ENCODE results near the gene CSH2. TPM values are rescaled to one million over a fixed set of nuclear protein-coding genes. Genes with fewer than 3 reads are reported as not detected.
"Not testable (repeated sequence)": the region's sequence is repeated elsewhere in the genome, so short reads cannot be mapped to it uniquely, and the experiment has no call there.

CSH2 gene
- not detected for total RNA-seq

DNA sequence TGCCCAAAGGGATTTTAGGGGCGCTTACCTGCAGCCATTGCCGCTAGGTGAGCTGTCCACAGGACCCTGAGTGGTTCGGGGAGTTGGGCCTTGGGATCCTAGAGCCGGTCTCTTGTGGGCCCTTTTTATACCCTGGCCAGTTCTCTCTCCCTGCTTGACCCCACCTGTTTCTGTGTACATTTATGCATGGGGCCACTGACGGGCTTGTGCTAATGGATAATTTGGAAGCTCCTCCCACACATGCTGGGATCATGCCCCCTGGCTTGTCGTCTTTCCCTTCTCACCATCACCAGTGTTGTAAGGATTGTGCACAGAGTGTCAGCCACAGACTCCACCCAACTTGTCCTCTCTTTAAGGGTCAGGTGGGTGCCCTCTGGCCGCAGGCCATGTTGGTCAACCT, at the start of gene CSH2:
Gene CSH2, minus strand, starts transcription at position 101 of the 400 bp plus-strand sequence. Its CDS starts 63 bp downstream, at position 38.
- H3K4me3 ChIP-seq; H3K27me3 ChIP-seq (replicated peaks; ENCODE audit: insufficient read depth); H3K4me1 ChIP-seq (replicated peaks); intact Hi-C loops (cut with DNase I); H3K9me3 ChIP-seq; DNase-seq (ENCODE audit: low spot score); H3K36me3 ChIP-seq; H3K27ac ChIP-seq: not testable (repeated sequence)
- 78% methylated on average over 6 of the region's 7 CpGs for WGBS

DNA sequence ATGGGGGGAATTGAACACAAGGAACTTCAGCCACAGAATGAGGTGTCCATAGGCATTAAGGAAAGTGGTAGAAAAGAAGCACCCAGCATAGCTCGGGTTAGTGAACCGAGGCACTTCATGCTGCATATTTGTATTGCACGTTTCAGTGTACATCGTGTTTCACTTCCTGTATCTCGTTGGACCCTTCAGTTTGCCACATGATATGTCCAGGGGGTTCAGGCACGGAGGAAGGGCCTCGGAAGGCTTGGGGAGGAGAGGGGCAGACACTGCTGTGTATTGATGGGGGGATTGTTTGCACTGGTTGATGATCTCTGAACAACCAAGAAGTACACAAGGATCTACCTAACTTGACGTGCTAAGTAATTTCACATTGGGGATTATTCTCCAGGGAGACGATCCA, 48.9 kb upstream of the CSH2 start:
- WGBS, result 76% methylated on average over 9 of the region's 9 CpGs
- H3K27ac ChIP-seq; DNase-seq (ENCODE audit: low spot score); intact Hi-C loops (cut with DNase I); H3K27me3 ChIP-seq (replicated peaks; ENCODE audit: insufficient read depth); H3K4me1 ChIP-seq (replicated peaks); H3K4me3 ChIP-seq; H3K9me3 ChIP-seq; H3K36me3 ChIP-seq: not testable (repeated sequence)

DNA sequence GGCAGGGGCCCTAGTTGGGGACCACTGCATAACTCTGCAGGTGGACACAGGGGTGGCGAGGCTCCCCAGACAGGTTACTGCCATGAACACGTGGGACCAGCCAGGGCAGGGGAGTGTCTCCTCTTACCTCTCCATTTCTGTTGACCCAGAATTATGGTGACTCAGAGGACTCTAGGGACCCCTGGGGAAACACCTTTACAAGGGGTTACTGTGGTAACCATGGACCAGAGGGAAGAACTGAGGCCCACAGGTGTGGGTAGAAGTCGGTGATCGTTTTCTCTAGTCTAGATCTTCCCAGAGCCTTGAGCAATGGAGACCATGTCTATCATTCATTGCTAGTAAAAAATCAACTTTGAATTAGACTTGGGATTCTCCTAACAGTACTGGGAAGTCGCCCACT, 47.3 kb upstream of the CSH2 start:
- H3K9me3 ChIP-seq; H3K4me1 ChIP-seq (replicated peaks); H3K4me3 ChIP-seq; H3K27ac ChIP-seq; H3K36me3 ChIP-seq; intact Hi-C loops (cut with DNase I); DNase-seq (ENCODE audit: low spot score); H3K27me3 ChIP-seq (replicated peaks; ENCODE audit: insufficient read depth): not testable (repeated sequence)
- 71% methylated on average over 5 of the region's 5 CpGs for WGBS

DNA sequence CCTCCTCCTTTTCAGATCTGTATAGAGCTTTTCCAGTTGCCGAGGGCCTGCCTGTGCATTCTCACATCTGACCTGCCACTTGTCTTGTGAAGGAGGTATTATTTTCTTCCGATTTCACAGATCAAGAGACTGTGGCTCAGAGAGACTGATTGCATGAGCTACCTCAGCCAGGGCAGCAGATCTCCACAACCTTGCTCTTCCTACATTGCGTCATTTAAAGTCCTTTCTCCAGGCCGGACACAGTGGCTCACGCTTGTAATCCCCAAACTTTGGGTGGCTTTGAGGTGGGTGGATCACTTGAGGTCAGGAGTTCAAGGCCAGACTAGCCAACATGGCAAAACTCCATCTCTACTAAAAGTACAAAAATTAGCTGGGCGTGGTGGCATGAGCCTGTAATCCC, 46.6 kb upstream of the CSH2 start:
- H3K4me1 ChIP-seq (replicated peaks); H3K27ac ChIP-seq; DNase-seq (ENCODE audit: low spot score); H3K27me3 ChIP-seq (replicated peaks; ENCODE audit: insufficient read depth); H3K36me3 ChIP-seq; H3K9me3 ChIP-seq; intact Hi-C loops (cut with DNase I); H3K4me3 ChIP-seq: not testable (repeated sequence)
- WGBS, result 92% methylated on average over 6 of the region's 6 CpGs

DNA sequence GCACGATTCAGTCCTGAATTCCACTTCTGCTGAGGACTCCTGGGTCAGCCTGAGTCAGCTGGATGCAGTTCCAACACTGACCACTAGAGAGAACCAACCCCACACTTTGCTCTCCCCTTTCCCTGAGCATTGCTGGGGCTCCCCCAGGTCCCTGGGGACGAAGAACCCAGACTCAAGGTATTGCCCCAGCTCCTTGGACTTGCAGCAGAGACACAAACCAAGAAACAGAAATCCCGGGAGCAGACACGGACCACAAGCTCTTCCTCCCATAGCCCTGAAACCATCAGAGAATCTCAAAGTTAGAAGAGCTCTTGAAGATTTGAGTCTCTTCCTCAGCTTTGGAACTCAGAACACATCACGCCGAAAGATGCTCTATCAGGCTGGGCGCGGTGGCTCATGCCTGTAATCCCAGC, 45.8 kb upstream of the CSH2 start:
- H3K27me3 ChIP-seq (replicated peaks; ENCODE audit: insufficient read depth), result no peaks in the 10 kb centered on the region
- no peaks in the 10 kb centered on the region for H3K4me1 ChIP-seq (replicated peaks)
- no peaks in the 10 kb centered on the region for H3K36me3 ChIP-seq
- no peaks in the 10 kb centered on the region for H3K9me3 ChIP-seq
- H3K27ac ChIP-seq, result no peak overlapping the region
- intact Hi-C loops (cut with DNase I), result loop anchor here (5.0 to 10.0 kb wide), 2 partner anchors 108 to 365 kb away; no protein-coding TSS in a partner anchor
- TF ChIP-seq POLR2A (IDR thresholded peaks at IDR 0.05), result no peak
- TF ChIP-seq, protein P1, sequence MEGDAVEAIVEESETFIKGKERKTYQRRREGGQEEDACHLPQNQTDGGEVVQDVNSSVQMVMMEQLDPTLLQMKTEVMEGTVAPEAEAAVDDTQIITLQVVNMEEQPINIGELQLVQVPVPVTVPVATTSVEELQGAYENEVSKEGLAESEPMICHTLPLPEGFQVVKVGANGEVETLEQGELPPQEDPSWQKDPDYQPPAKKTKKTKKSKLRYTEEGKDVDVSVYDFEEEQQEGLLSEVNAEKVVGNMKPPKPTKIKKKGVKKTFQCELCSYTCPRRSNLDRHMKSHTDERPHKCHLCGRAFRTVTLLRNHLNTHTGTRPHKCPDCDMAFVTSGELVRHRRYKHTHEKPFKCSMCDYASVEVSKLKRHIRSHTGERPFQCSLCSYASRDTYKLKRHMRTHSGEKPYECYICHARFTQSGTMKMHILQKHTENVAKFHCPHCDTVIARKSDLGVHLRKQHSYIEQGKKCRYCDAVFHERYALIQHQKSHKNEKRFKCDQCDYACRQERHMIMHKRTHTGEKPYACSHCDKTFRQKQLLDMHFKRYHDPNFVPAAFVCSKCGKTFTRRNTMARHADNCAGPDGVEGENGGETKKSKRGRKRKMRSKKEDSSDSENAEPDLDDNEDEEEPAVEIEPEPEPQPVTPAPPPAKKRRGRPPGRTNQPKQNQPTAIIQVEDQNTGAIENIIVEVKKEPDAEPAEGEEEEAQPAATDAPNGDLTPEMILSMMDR (IDR thresholded peaks at IDR 0.05), result peak; percentile 76 to 90 (median 87)
- peak; percentile 16 for DNase-seq (ENCODE audit: low spot score)
- H3K4me3 ChIP-seq, result no peak overlapping the region
- WGBS, result 43% methylated on average over 8 of the region's 8 CpGs

DNA sequence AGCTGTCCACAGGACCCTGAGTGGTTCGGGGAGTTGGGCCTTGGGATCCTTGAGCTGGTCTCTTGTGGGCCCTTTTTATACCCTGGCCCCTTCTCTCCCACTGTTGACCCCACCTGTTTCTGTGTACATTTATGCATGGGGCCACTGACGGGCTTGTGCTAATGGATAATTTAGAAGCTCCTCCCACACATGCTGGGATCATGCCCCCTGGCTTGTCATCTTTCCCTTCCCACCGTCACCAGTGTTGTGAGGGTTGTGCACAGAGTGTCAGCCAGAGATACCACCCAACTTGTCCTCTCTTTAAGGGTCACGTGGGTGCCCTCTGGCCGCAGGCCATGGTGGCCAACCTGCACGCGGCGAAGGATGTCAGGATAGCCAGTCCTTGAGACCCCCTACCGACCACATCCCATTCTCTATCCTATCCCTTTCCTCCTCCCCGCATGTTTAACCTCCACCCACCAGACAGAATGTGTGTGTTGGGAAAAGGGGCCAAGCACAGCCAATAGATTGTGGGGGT, 45.4 kb upstream of the CSH2 start, which contains the start of gene GH1:
Gene GH1, minus strand, starts transcription at position 51 of the 517 bp plus-strand sequence. CDS start 63 bp downstream, outside the sequence.
- H3K27me3 ChIP-seq (replicated peaks; ENCODE audit: insufficient read depth); H3K4me3 ChIP-seq; DNase-seq (ENCODE audit: low spot score); H3K4me1 ChIP-seq (replicated peaks); H3K27ac ChIP-seq; H3K9me3 ChIP-seq; H3K36me3 ChIP-seq: not testable (repeated sequence)
- WGBS, result 52% methylated on average over 10 of the region's 10 CpGs
- intact Hi-C loops (cut with DNase I), result loop anchor here (5.0 to 10.0 kb wide), 2 partner anchors 108 to 366 kb away; no protein-coding TSS in a partner anchor

DNA sequence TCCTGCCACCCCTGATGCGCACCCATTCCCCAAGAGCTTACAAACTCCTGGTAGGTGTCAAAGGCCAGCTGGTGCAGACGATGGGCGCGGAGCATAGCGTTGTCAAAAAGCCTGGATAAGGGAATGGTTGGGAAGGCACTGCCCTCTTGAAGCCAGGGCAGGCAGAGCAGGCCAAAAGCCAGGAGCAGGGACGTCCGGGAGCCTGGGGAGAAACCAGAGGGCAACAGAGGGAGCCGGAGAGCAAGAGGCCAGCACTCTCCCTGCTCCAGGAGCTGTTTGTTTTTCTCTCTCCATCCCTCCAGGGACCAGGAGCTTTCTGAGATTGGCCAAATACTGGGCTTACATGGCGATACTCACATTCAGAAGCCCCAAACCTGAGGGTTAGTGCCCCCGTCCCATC, 44.8 kb upstream of the CSH2 start:
- Histone ChIP-seq H3K36me3 (no peaks in the 10 kb centered on the region), H3K27ac (no peak overlapping the region), H3K4me3 (no peak overlapping the region), H3K9me3 (no peaks in the 10 kb centered on the region), H3K27me3 (replicated peaks; ENCODE audit: insufficient read depth) (no peaks in the 10 kb centered on the region), H3K4me1 (replicated peaks) (no peaks in the 10 kb centered on the region)
- no peak for DNase-seq (ENCODE audit: low spot score)
- no peak for TF ChIP-seq POLR2A (IDR thresholded peaks at IDR 0.05)
- TF ChIP-seq, protein P1 (IDR thresholded peaks at IDR 0.05), result no peak
- TF ChIP-seq POLR2AphosphoS5 (IDR thresholded peaks at IDR 0.05), result no peak
- WGBS, result 75% methylated on average over 10 of the region's 10 CpGs
- intact Hi-C loops (cut with DNase I), result loop anchor here (5.0 to 10.0 kb wide), 2 partner anchors 109 to 366 kb away; no protein-coding TSS in a partner anchor

Measured in prostate gland (tissue), 2 donors.